ENCODE results near the gene LIMS2. TPM values are rescaled to one million over a fixed set of nuclear protein-coding genes. Genes with fewer than 3 reads are reported as not detected.

Gene LIMS2
- total RNA-seq, 8 experiments from 2014 or later: 0.22 to 9.3 (median 1.5) TPM

DNA sequence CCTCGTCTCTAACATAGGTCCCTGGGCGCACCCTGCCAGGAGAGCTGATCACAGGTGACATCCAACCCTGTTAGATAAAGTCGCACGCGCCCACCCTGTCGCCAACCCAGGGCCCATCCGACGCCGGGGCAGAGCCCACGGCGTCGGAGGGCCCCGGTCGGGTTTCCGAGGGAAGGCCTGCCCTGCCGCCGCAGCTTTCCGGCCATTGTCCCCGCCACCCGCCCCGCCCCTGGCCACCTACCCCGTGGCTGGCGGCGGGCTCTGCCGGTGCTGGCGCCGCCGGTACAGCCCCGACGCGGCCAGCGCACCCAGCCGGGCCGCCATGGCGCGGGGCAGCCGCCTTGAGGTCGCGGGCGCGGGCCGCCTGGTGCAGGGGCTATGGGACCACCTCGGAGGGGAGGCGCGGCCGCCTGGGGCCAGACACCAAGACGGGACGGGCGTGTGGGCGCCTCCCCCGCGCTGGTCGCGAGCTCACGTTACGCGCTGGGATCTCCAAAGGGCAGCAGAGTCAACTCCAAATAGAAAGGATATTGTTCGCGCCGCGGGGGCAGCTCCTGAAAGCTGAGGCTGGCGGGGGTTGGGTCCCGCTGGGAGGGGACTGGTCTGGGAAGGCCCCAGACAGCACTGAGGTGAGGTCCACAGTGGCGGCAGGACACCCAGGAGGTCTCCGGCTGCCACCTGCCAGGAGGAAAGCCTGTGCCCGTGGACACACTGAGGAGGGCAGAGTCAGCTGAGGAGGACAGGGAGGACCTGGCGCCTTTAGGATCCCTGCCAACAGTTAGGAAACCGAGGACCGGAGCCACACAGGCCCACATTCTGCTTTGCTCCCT lies 11.1 kb downstream of the LIMS2 start:
- Histone ChIP-seq H3K4me1 (replicated peaks in 1 of 2) (peaks cover 0 to 3% of the 10 kb centered on the region in 2 donors), H3K4me3 (peak overlapping the region in 1 of 5 donors; percentile 11), H3K27ac (no peak overlapping the region)
- ATAC-seq (replicated peaks in 6 of 8): peak in 3 of 8 experiments; percentile 27 to 36 (median 33)
- in situ Hi-C loops (cut with MboI; ENCODE audit: low pct_unique_long_range_greater_than_20kb in 2 of 9, low sequenced_read_pairs in 9 of 9, unreplicated experiment in 9 of 9): no loop called here
- 40 to 100% (median 89%) methylated on average over 1 to 4 of the region's 69 CpGs; no CpG with 5 or more reads in 6 of the 10 experiments for WGBS, 10 experiments

DNA sequence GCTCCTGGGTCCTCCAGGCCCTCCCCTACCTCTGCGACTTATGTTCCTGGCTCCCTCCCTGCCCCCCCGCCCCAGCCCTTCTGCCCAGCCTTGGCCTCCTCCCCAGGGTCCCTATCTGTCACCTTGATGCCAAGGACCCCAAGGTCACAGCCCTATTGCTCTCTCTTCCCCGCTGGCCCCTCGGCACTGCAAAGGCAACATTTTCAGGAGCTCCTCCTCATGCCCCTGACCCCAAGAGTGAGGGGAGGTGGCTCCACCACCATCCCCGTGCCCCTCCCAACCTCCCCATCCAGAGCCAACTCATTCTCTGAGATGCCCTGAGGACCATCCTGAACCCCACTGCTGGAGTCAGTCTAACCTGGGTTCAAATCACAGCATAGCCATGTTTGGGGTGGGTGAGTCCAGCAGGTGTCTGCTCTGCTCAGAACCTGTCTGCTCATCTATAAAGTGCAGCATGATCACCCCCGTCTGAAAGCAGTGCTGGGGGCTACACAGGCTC lies 11.7 kb downstream of the LIMS2 start:
- Histone ChIP-seq H3K4me3 (no peak overlapping the region), H3K27ac (no peak overlapping the region), H3K4me1 (replicated peaks in 1 of 2) (peaks cover 0 to 3% of the 10 kb centered on the region in 2 donors)
- WGBS, 10 experiments: 80% methylated on average over 1 of the region's 6 CpGs; no CpG with 5 or more reads in 9 of the 10 experiments
- in situ Hi-C loops (cut with MboI; ENCODE audit: low pct_unique_long_range_greater_than_20kb in 2 of 9, low sequenced_read_pairs in 9 of 9, unreplicated experiment in 9 of 9): no loop called here
- no peak for ATAC-seq (replicated peaks in 6 of 8)

DNA sequence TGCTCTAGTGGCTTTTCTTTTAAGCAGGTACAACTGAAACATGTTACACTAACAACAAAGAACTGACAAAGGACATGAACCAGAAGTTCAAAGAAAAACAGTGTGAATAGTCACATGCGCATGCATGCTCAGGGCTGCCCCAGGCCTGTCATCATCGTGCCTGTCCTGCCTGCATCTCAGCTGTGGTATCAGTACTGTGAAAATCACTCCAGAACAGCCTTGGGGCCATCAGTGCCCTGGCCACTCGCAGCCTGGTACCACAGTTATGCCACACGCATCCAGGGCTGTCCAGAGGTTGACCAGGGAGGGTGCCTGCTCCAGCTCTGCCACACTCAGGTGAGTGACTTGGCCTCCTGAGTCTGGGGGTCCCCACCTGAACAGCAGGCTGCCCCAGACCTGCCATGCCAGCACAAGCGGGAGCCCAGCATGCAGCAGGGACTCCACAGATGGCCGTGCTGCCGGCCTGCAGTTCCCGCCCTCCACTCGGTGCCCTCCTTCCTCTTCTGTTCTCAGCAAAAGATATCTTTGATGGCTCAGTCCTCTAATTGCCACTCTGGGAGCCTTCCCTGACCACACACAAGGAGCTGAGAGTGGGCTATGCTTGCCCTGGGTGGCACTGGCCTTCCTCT lies 12.3 kb downstream of the LIMS2 start:
- WGBS, 10 experiments: 50 to 100% (median 84%) methylated on average over 1 to 7 of the region's 9 CpGs; no CpG with 5 or more reads in 4 of the 10 experiments
- no peak overlapping the region for H3K27ac ChIP-seq
- peaks cover 0 to 3% of the 10 kb centered on the region in 2 donors for H3K4me1 ChIP-seq (replicated peaks in 1 of 2)
- in situ Hi-C loops (cut with MboI; ENCODE audit: low pct_unique_long_range_greater_than_20kb in 2 of 9, low sequenced_read_pairs in 9 of 9, unreplicated experiment in 9 of 9): no loop called here
- peak in 7 of 8 experiments; percentile 15 to 60 (median 38) for ATAC-seq (replicated peaks in 6 of 8)
- H3K4me3 ChIP-seq: no peak overlapping the region

DNA sequence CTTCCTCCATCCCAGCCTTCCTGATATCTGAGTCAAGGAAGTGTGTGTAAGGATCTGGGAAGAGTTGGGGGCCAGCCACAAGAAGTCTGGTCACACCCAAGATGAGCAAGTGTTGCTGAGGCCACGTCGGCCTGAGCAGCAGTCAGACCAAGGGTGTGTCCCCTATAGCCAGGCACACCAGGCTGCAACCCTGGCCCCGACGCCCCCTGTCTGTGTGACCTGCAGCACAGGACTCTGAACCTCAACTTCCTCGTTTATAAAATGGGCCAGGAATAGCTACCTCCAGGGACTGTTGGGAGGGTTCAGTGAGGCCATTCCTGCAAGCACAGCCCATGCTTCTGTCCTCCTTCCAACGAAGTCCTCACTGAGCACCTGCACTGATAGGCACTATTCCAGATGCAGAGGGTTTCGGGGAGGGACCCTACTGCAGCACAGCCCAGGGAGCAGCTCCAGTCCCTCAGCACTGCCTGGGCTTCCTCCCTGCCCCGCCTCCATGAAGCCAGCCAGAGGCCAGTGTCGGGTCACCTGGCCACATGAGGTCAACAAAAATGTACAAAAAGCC lies 13.3 kb downstream of the LIMS2 start:
- Histone ChIP-seq H3K27ac (no peak overlapping the region), H3K4me3 (no peak overlapping the region), H3K4me1 (replicated peaks in 1 of 2) (peaks cover 0 to 3% of the 10 kb centered on the region in 2 donors)
- in situ Hi-C loops (cut with MboI; ENCODE audit: low pct_unique_long_range_greater_than_20kb in 2 of 9, low sequenced_read_pairs in 9 of 9, unreplicated experiment in 9 of 9): no loop called here
- peak in 3 of 8 experiments; percentile 45 to 82 (median 74) for ATAC-seq (replicated peaks in 6 of 8)
- WGBS, 10 experiments: 47 to 100% (median 62%) methylated on average over 2 to 5 of the region's 9 CpGs; no CpG with 5 or more reads in 6 of the 10 experiments

DNA sequence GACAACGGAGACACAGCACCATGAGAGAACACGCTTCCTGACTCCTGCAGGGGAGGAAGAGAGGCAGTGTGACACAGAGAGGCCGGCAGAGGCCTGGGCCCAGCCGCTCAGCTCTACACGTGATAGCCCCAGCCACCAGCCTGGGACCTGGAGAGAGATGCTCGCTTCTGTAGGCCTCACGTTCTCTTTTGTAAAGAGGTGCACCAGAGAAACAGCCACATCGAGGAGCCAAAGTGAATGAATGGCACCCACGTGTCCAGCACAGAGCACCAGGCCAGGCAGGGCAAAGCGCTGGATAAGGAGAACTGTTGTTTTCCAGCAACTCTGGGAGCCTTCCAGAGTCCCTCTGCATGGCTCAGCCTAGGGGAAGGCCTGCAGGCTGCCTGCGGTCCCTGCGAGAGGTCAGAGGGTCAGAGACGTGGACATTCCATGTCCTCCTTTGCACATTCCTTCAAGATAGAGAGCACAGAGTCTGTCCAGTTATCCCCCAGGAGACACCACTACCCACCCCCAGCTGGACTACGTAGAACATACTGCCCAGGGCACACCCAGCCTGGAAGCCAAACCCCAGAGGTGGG lies 14.2 kb downstream of the LIMS2 start:
- ATAC-seq (replicated peaks in 6 of 8): peak in 3 of 8 experiments; percentile 45 to 68 (median 63)
- peaks cover 0 to 3% of the 10 kb centered on the region in 2 donors for H3K4me1 ChIP-seq (replicated peaks in 1 of 2)
- 81 to 100% (median 95%) methylated on average over 1 to 5 of the region's 14 CpGs; no CpG with 5 or more reads in 6 of the 10 experiments for WGBS, 10 experiments
- H3K4me3 ChIP-seq: no peak overlapping the region
- in situ Hi-C loops (cut with MboI; ENCODE audit: low pct_unique_long_range_greater_than_20kb in 2 of 9, low sequenced_read_pairs in 9 of 9, unreplicated experiment in 9 of 9): no loop called here
- no peak overlapping the region for H3K27ac ChIP-seq

DNA sequence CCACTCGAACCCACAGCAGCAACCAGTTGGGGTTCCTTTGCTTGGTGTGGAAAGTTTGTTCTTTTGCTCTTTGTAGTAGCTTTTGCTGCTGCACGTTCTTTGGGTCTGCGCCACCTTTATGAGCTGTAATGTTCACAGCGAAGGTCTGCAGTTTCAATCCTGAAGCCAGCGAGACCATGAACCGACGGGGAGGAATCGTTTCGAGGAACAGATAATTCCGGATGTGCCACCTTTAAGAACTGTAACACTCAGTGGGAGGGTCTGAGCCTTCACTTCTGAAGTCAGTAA lies 15.1 kb downstream of the LIMS2 start:
- Histone ChIP-seq H3K4me1 (replicated peaks in 1 of 2) (peaks cover 0 to 3% of the 10 kb centered on the region in 2 donors), H3K4me3 (no peak overlapping the region), H3K27ac (no peak overlapping the region)
- WGBS, 10 experiments: 75 to 100% (median 91%) methylated on average over 2 to 10 of the region's 10 CpGs; no CpG with 5 or more reads in 3 of the 10 experiments
- ATAC-seq (replicated peaks in 6 of 8): no peak
- in situ Hi-C loops (cut with MboI; ENCODE audit: low pct_unique_long_range_greater_than_20kb in 2 of 9, low sequenced_read_pairs in 9 of 9, unreplicated experiment in 9 of 9): no loop called here

DNA sequence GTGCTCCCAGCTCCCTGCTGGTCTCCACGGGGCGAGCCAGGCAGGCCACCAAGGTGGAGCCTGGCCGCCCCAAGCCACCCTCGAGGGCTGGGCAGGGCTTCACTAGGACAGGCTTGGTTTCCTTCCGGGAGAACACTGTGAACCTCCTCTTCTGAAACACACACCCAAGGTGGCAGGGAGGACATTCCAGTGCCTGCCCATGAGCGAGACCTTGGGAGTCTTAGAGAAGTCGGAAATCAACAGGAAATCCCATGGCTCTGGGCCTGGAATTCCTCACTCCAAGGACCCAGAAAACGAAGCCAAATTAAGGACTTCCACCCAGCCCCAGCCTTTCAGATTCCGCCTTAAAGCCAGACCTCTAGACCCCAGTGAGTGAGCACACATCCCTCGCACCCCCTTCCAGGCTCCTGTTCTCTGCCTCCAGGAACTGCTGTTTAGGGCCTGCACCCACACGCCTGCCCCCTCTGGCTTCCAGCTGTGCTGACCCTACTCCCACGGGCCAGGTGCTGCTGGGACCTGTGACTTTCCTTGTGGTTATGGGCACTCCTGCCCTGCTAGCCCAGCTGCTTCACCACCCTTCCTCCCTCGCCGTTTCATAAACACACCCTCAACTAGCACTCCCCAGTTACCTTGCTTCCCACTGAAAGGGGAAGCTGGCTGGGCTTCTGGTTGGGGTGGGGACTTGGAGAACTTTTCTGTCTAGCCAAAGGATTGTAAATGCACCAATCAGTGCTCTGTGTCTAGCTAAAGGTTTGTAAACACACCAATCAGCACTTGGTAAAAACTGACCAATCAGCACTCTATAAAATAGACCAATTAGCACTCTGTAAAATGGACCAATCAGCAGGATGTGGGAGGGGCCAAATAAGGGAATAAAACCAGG lies 15.7 kb downstream of the LIMS2 start:
- H3K4me3 ChIP-seq: no peak overlapping the region
- in situ Hi-C loops (cut with MboI; ENCODE audit: low pct_unique_long_range_greater_than_20kb in 2 of 9, low sequenced_read_pairs in 9 of 9, unreplicated experiment in 9 of 9): no loop called here
- 33 to 100% (median 97%) methylated on average over 1 to 3 of the region's 14 CpGs; no CpG with 5 or more reads in 4 of the 10 experiments for WGBS, 10 experiments
- peaks cover 0 to 3% of the 10 kb centered on the region in 2 donors for H3K4me1 ChIP-seq (replicated peaks in 1 of 2)
- H3K27ac ChIP-seq: no peak overlapping the region
- no peak for ATAC-seq (replicated peaks in 6 of 8)

DNA sequence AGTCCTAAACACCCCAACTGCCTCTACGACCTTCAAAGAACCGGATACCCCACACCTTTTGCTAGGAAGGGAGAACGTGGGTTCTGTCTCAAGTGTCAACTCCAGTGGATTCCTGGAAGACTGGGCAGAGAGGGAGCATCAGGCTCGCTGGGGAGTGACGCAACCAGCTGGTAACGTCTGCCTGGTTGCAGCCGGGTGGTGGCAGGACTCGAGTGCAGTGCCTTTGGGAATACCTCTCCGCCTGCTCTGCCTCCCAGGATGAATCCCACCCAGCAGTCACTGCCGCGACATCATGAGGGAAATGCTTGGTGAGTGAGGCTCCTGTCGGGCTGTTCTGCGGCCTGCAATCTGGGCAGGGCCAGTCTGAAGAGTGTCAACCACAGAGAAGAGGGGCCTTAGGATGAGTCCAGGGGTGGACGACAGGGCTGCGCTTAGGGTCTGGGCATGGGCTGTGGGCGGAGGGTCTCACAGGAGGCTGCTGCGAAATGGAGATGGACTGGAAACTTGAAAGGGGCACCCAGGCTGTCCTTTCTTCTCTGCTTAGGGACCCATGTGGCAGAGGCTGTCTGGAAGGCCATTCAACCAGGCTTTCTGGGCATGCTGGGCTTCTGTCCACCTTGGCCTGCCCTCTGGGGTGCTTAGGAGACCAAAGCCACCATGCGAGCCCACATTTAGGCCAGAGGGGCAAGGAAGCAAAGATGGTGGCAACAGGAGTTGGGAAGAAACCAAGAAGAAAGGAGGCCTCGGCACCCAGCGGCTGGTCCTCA lies 16.5 kb downstream of the LIMS2 start:
- Histone ChIP-seq H3K4me3 (no peak overlapping the region), H3K27ac (no peak overlapping the region), H3K4me1 (replicated peaks in 1 of 2) (peaks cover 0 to 3% of the 10 kb centered on the region in 2 donors)
- 65 to 100% (median 80%) methylated on average over 2 to 7 of the region's 20 CpGs; no CpG with 5 or more reads in 2 of the 10 experiments for WGBS, 10 experiments
- peak in 1 of 8 experiments; percentile 49 for ATAC-seq (replicated peaks in 6 of 8)
- in situ Hi-C loops (cut with MboI; ENCODE audit: low pct_unique_long_range_greater_than_20kb in 2 of 9, low sequenced_read_pairs in 9 of 9, unreplicated experiment in 9 of 9): no loop called here

DNA sequence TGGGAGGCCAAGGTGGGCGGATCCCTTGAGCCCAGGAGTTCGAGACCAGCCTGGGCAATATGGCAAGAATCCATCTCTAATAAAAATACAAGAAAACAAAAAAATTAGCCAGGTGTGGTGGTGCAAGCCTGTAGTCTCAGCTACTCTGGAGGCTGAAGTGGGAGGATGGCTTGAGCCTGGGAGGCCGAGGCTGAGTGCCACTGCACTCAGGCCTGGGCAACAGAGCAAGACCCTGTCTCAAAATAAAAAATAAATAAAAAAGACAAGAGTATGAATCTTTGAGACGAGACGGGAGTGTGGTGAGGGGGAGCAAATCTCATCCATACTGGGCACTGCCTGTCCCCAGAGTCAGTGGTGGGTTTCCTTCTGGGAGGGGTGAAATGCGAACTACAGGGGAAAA lies 17.2 kb downstream of the LIMS2 start:
- peaks cover 0 to 3% of the 10 kb centered on the region in 2 donors for H3K4me1 ChIP-seq (replicated peaks in 1 of 2)
- WGBS, 10 experiments: 67 to 100% (median 83%) methylated on average over 1 to 4 of the region's 6 CpGs; no CpG with 5 or more reads in 3 of the 10 experiments
- H3K27ac ChIP-seq: no peak overlapping the region
- no peak overlapping the region for H3K4me3 ChIP-seq
- ATAC-seq (replicated peaks in 6 of 8): no peak
- in situ Hi-C loops (cut with MboI; ENCODE audit: low pct_unique_long_range_greater_than_20kb in 2 of 9, low sequenced_read_pairs in 9 of 9, unreplicated experiment in 9 of 9): no loop called here

DNA sequence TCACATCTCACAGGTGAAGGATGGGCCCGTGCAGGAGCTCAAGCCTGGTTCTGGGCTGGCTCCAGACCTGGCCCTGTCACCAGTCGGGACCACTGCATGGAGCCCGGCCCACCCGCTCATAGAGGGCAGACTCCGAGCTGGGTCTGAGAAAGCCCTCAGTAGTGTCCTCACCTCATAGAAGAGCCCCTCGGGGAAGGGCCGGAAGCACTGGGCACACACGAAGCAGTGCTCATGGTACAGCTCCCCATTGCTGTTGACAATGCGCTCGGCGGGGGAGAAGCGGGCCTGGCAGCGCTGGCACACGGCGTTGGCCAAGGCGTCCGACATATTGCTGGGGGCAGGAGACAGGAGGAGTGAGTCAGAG lies 18.1 kb downstream of the LIMS2 start:
- no peak for ATAC-seq (replicated peaks in 6 of 8)
- no peak overlapping the region for H3K27ac ChIP-seq
- no peaks in the 10 kb centered on the region for H3K4me1 ChIP-seq (replicated peaks in 1 of 2)
- WGBS, 10 experiments: 88 to 93% methylated on average over 3 to 9 of the region's 17 CpGs; no CpG with 5 or more reads in 8 of the 10 experiments
- no peak overlapping the region for H3K4me3 ChIP-seq
- in situ Hi-C loops (cut with MboI; ENCODE audit: low pct_unique_long_range_greater_than_20kb in 2 of 9, low sequenced_read_pairs in 9 of 9, unreplicated experiment in 9 of 9): no loop called here

DNA sequence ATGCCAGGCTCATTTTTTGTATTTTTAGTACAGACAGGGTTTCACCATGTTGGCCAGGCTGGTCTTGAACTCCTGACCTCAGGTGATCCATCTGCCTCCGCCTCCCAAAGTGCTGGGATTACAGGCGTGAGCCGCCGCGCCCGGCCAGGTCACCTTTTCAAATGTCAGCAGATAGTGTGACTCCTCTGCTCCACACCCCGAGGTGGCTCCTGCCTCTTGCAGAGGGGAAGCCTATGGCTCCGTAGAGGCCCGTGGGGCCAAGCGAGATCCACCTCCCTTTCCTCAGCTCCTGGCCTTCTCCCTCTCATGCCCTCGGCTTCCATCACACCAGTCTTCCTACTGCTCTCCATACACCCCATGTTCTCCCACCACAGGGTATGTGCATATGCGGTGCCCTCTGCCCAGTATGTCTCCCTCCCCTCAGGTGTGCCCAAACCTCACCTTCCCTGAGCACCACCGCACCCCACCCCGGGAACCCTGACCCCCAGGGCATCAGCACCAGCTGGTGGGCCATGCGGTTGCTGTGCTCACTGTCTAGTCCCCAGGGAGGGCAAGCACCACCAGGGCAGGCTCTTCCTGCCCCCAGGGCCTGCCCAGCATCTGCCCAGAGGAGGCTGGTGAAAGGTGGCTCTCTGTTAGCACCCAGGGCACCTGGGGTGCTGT lies 18.6 kb downstream of the LIMS2 start:
- Histone ChIP-seq H3K4me1 (replicated peaks in 1 of 2) (no peaks in the 10 kb centered on the region), H3K27ac (no peak overlapping the region), H3K4me3 (no peak overlapping the region)
- in situ Hi-C loops (cut with MboI; ENCODE audit: low pct_unique_long_range_greater_than_20kb in 2 of 9, low sequenced_read_pairs in 9 of 9, unreplicated experiment in 9 of 9): no loop called here
- WGBS, 10 experiments: 73 to 96% (median 87%) methylated on average over 2 to 5 of the region's 15 CpGs; no CpG with 5 or more reads in 4 of the 10 experiments
- no peak for ATAC-seq (replicated peaks in 6 of 8)

All from motor neuron (in vitro differentiated cells).